Right renal pelvis (tissue), 4 donors: ENCODE results near the gene DENND4A. TPM values are rescaled to one million over a fixed set of nuclear protein-coding genes. Genes with fewer than 3 reads are reported as not detected.
A peak's percentile ranks its signal among the peaks of the same experiment; 100 is the strongest.
"Not testable (repeated sequence)": the region's sequence is repeated elsewhere in the genome, so short reads cannot be mapped to it uniquely, and the experiment has no call there.

ENCODE experiments used
- DNase-seq, 4 donors: peaks; one replicate each; pipeline ENCODE4 v3.0.0-alpha.2; 2013; ENCODE audit warnings: low read depth in 4 of 4, low spot score in 3 of 4, missing footprints in 1 of 4
- polyA plus RNA-seq, 4 donors: library from polyadenylated mRNA; unstranded; fragments of 120-200 nt; gene quantifications; one replicate each; pipeline ENCODE4 v1.2.1, GENCODE V29; 2013; ENCODE audit not compliant: insufficient read length in 4 of 4

The DENND4A gene
- polyA plus RNA-seq, 4 donors = 16.2 to 25.5 (median 17.1) TPM

DNA sequence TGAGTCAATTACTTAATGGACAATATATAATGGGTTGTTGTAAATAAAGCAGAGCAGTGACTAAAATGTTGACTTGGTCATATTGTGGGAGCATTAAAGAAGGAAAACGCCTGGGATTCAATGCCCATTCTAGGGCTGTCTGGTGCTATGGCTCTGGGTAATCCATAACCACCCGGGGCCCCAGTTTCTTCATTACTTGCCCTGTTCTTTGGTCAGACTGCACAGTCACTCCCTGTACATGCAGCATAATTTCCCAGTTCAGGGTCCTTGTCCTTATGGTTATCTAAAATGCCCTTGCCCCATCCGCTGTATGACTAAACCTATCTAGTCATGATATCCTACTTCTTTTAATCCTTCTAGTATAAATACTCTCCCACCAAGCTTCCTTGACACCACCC lies 27.5 kb upstream of the DENND4A start:
- DNase-seq = no peak

DNA sequence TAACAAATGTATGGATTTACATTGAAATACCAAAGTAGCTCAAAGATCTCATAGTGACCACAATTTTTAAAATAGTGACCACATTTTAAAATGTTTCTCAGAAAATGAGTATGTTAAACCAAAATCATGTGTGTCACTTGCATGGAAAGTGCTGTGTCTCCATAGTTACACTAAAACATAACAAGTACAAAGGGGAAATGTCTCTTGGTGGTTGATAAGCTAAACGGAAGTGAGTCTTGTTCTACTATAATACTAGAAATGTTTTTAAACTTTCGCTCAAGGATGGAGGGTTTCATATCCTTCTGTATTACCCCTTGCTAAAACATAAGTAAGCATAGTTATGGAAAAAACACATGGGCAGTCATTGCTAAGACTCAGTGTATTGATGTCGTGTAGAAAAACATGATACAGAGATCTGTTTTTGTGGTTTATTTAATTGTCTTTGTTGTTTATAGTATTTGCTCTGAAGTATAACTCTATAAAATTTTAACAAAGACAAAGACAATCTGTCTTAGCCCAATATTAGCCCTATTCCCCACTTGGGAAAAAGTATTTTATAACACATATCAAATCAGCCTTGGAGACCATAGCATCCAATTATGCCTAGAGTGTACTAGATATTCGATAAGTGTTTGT lies 27.0 kb upstream of the DENND4A start:
- no peak for DNase-seq

DNA sequence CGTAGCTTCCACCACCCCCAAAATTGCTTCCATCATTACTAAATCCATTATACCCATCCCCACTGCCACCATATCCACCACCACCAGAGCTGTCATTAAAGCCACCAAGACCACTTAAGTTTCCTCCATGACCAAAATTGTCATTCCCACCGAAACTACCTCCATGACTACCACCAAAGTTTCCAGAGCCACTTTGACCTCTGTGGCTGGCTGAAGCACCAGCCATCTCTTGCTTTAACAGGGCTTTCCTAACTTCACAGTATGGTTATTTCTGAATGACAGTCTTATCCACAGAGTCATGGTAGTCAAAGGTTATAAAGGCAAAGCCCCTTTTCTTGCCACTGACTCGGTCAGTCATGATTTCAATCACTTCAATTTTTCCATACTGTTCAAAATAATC lies 24.3 kb upstream of the DENND4A start:
- no peak for DNase-seq

DNA sequence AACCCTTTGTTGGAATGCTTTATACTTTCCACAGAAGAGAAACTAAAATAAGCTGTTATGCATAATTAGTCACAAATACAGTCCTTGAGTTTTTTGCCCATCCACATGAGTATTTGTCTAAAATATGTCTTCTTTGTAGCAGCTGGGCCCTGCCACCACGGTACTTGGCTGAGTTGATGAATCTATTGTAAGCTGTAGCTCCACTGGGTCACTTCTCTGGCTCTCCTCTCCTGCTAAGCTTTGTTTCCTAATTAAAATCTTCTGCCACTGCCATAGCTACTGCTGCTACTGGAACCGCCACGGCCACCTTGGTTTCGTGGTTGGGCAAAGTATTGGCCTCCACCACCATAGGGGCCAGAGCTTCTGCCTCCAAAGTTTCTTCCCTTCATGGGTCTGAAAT lies 23.9 kb upstream of the DENND4A start:
- not testable (repeated sequence) for DNase-seq

DNA sequence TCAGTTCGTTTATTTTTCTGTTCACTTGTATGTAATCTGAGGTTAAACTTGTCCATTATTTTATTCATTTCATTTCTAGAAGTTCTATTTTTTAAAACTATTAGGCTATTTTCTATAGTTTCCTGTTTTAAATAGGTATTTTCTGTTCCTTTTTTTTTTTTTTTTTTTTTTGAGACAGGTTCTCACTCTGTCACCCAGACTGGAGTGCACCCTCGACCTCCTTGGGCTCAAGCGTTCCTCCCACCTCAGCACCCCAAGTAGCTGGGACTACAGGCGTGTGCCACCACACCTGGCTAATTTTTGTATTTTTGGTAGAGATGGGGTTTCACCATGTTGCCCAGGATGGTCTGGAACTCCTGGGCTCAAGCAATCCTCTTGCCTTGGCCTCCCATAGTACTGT lies 22.2 kb upstream of the DENND4A start:
- not testable (repeated sequence) for DNase-seq

DNA sequence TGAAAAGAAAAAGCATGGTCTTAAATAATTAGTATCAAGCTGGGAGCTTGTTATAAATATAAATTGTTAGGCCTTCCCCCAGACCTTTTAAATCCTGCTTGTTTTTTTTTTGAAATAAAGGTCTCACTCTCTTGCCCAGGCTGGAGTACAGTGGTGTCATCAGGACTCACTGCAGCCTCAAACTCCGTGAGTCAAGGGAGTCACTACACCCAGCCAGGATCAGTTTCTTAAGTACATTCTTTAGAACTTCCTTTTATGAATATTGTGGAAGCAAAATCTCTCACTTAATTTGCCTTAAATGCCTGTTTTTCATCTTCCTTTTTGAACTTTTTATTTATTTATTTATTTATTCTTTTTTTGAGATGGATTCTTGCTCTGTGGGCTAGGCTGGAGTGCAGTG lies 20.8 kb upstream of the DENND4A start:
- DNase-seq = no peak

DNA sequence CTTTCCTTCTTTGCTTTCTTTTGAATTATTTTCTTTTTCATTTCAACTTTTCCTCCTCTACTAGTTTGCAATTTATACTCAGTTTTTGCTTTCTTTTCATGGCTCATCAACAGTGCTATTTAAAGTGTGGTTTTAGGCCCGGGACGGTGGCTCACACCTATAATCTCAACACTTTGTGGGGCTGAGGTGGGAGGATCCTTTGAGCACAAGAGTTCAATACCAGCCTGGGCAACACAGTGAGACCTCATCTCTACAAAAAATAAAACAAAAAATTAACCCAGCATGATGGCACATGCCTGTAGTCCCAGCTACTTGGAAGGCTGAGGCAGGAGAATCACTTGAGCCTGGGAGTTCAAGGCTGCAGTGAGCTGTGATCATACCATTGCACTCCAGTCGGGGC lies 20.4 kb upstream of the DENND4A start:
- DNase-seq = no peak

DNA sequence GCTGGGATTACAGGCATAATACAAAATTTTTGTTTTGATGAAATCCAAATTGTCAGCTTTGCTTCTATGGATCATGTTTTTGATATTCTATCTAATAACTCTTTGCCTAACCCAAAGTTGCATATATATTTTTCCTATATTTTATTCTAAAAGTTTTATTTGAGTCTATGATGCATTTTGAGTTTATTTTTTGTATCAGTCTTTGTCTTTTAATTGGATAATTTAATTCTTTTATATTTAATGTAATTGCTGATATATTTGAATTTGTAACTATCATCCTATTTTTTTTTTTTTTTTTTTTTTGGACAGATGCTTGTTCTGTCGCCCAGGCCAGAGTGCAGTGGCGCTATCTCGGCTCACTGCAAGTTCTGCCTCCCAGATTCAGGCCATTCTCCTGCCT lies 19.7 kb upstream of the DENND4A start:
- DNase-seq = no peak

DNA sequence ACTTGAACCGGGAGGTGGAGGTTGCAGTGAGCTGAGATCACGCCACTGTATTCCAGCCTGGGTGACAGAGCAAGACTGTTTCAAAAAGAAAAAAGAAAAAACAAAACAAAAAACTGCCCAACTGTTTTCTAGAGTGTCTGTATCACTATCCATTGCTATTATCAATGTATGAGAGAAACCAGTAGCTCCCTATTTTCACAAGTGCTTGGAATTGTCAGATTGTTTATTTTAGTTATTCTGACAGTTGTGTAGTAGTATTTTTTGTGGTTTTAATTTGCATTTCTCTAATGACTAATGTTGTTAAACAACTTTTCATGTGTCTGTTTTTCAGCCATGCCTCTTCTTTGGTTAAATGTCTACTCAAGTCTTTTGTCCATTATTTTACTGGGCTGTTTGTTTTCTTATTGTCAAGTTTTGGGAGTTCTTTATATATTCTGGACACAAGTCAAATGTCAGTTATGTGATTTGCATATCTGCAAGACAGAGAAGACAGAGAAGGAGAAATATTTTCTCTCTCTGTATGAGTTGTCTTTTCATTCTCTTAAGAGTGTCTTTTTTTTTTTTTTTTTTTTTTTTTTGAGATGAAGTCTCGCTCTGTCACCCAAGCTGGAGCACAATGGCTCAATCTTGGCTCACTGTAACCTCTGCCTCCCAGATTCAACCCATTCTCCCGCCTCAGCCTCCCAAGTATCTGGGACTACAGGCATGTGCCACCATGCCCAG lies 19.1 kb upstream of the DENND4A start:
- DNase-seq = not testable (repeated sequence)

DNA sequence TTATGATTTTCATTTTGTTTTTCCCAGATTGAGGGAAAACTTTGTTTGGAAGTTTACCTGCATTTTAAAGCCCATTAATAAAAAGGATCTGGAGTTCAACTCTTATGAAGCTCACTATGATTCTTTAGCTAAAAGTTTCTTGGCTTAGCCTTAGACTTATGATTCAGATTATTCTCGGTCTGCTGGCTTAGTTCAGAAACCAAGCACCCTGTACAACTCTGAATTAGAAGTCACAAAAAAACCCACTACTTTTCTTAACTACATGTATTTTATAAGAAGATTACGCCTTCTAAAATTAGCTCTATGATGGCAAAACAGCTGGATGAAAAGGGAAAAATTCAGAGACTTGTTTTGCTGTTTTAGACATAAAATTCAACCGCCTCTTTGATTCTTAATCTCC lies 14.3 kb upstream of the DENND4A start:
- DNase-seq = no peak

DNA sequence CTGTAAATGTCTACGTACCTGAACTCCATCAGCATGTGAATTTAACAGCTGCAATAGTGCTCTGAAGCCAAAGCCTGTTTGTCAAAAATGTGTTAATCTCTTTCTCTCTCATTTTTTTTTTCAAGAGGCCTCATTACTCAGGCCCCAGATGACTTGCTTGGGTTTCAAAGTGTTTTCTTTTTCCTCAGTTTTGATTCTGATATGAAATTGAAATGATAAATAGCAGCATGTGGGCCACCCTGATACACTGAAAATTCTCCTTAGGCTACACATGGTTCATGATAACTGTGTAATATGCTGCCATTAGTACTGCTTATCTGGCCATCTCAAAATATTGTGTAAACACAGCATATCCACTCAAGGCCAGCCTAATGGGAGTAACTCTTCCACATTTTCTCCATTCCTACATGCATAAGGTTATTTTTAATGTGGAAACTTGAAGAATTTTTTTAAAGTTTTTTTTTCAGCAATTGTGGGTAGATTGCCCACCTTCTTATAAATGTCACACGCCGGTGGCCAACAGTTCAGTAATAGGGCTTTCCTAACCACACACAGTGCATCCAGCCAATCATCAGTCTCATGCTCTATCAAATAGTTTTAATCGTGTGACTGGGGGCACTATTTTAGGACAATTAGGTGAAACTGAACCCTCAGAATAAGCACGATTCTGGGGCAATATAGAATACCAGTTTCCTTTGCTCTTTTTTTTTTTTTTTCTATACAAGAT lies 13.1 kb upstream of the DENND4A start:
- no peak for DNase-seq

DNA sequence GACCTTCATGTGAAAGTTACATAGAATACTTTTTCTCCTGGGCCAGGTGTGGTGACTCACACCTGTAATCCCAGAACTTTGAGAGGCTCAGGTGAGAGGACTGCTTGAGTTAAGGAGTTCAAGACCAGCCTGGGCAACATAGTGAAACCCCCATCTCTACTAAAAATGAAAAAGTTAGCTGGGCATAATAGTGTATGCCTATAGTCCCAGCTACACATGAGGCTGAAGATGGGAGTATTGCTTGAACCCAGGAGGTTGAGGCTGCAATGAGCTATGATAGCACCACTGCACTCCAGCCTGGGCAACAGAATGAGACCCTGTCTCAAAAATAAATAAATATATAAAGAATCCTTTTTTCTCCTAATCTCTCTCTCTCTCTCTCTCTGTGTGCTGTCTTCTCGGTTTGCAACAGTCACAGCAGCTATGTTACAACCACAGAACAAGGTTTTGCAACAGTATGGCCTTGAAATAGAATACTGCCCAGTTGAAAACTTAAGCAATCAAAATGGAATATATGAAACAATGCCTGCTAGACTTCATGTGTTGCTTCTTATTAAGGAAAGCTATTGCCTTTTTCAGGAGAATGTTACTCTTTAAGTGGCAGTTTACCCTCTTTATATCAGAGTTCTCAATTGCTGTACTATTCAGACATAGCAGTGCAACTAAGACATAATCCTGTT lies 12.3 kb upstream of the DENND4A start:
- no peak for DNase-seq

DNA sequence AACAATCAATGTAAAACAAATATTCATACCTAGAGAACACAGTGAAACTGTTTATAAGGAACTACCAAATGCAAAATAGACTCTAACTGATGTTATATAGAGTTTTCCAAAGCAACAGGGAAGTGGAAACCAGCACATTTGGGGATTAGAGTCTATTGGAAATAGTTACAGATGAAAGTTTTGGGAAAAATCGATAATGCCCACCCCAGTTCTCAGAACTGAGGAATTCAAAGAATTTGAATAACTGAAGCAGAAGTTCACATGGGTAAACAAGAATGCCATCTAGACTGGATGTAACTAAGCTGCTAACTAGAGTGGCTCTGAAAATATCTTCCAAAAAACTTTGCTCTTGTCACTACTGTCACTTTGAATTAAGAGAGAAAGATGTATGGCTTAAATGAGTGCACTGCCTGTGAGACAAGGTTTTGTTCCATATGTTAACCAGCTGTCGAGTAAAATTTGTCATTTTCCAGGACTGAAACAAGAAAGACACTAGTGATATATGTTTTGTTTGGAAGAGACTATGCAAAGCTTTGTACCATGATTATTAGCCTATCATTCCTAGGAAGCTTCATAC lies 9.2 kb upstream of the DENND4A start:
- DNase-seq = no peak

DNA sequence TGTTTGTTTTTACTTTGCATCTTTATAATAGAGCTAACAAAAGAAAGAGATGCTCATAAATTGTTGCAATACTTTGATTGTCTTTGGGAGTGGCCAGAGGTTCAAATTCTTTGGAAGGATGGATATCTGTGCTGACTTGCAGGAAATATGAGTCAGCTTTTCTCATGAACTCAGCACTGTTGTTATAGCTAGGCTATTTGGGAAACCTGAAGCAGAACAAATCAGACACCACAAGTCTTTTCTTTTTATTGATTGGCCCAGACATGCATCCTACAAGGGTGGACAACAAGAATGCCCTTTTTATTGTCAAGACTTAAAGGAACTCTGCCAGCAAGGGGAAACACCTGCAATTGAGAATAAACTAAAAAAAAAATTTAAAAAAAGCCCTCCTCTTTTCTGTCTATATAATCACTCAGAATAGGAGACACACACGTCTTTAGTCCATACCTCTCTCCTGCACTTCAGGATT lies 4.6 kb upstream of the DENND4A start:
- no peak for DNase-seq

DNA sequence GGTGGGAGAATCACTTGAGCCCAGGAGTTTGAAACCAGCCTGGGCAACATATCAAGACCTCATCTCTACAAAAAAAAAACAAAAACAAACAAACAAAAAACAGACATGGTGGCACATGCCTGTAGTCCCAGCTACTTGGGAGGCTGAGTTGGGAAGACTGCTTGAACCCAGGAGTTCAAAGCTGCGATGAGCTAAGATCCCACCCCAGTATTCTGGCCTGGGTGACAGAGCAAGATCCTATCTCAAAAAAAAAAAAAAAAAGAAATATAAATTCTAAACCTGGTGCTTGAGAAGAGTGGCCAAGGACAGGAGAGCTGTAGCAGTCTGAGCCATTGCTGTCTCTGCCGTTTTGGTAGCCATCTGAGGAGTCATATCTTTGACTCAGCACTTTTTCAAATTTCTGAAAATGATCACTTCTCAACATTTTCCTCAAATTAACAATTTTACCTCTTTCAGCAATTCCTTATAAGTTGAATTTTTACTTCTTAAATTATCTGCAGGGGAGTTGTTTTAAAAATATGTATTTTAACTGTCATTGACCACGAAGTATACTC lies 3.6 kb upstream of the DENND4A start:
- no peak for DNase-seq

DNA sequence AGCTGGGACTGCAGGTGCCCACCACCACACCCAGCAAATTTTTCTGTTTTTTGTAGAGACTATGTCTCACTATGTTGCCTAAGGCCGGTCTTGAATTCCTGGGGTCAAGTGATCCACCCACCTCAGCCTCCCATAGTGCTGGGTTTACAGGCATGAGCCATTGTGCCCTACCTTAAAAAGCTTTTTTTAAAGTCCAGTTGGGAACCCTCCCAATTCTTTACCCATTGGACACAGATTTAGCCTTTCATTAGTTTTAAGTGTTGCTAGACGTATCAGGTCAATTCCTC lies 1.7 kb upstream of the DENND4A start:
- no peak for DNase-seq

DNA sequence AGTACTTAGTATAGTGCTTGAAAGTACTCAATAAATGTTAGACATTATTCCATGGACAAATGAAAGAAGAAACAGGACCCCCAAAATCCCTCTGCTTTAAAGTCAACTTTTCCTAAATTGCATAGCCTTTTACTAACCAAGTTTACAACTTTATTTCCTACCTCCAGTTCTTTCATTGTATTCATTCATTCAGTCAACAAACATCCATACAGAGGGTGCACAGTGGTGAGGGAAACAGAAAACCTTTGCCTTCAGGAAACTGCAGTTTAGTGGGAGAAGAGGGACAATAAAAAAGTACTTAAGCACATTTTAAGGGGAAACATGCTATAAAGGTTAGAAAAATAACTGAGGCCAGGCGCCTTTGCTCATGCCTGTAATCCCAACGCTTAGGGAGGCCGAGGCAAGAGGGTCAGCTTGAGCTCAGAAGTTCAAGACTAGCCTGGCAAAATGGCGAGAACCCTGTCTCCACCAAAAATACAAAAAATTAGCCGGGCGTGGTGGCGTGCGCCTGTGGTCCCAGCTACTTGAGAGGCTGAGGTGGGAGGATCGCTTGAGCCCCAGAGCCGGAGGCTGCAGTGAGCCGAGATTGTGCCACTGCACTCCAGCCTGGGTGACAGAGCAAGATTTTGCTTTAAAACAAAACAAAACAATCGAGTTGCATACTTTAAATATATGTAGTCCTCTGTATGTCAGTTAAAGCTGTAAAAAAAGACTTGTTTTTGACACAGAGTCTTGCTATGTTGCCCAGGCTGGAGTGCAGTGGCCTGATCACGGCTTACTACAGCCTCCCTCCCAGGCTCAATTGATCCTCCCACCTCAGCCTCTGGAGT lies 1.1 kb upstream of the DENND4A start:
- DNase-seq = no peak

DNA sequence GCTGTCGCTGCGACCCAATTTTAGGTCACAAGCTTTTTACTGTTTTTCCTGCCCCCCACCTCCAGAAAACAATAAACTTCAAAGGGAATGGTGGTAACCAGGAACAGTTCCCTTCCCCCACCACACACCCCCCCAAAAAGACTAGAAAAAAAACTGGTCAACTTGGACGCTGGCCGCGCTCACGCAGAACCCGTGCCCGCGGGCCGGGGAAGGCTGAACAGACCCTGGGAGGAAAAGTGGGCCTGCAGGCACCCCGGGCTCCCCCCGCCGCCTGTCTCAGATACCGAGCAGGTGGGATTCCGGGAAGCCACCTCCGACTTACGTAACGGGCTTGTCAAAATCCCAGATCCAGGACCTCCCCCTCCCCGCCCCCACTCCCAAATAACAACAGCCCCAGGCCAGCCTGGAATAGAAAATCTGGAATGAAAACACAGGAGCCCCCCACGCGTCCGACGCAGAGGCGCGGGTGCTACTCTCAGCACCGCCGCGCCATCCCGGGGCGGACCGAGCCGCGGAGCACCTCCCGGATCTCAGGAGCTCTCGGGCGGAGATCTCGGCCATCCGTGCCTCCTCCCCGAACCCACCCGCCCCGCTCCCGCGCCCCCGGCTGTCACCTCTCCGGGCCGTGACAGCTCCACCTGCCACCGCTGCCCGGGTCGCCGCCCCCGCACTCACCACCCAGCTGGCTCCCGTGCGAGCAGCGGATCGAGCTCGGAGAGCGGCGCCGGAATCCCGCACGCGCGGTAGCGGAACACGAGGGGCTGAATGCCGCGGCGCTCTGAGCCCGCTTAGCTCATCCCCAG lies 557 bp downstream of the DENND4A start:
- peak; percentile 43 to 70 (median 54) for DNase-seq
